ENCODE results near the gene TBRG1.

The TBRG1 gene

DNA sequence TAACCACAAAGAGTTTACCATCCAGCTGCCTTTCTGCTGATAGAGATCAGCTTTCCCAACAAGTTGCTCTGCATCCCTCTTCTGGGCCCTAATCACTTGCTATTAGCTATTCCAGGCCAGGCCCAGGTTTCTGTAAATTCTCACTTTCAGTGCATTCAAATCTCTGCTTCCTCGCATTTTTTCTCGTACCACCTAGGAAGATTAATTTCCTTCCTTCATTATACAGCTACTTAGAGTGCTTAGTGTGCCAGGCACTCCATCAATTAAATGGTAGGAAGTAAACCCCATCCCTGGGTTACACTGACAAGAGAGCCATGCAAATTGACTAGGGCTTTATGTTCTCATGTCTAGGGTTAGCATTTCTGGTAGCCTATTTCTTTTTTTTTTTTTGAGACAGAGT, 41.2 kb downstream of the TBRG1 start:
- DNase-seq: no peak

DNA sequence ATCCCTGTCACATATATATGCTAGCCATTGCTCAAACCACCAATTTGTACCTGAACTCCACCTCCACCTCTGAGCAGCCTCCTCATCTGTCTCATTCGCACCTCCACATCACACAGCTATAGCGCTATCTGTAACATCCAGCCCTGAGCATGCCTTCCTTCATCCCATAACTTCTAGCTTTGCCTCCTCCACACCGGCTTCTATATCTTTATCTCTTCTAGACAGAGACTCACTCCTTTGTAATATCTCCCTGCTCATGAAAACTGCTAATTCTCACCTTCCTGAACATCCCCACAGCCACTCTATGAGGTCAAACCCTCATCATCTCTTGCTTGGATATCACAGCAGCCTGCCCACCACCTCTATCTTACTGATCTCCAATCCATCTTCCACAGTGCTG, 44.9 kb downstream of the TBRG1 start:
- no peak for DNase-seq

DNA sequence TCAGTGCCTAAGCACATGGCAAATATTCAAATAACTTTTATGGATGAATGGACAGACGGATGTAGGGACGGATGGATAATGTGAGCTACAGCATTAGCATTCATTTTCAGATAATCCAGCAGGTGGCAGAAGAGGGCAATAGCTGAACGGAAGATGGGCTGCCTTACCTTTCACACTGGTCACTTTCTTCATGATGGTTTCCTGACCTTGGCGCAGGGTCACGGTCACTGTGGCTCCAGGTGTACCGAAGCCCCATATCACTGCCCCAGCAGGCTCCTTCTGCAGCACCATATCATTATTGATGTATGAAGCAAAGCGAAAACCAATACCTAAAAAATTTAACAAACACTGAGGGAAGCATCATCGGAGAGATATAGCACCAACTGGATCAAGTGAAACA, 46.5 kb downstream of the TBRG1 start:
- peak; percentile 72 for DNase-seq

DNA sequence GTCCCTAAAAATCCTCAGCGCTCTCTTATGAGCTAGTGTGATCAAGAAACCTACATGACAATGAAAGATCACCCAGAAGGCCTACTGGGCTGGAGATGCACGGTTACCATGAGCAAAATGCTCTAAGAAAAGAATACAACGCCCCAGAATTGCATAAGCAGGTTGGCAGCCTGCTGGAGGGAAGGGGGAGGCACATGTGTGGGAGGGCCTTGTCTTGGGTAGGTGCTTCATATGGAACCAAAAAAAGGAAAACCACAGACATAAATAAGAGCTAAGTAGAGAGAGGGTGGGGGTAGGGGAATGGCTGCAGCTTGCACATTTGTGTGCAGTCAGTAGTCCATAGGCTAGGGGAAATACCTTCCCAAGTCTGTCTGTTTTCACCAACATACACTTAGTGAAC, 48.1 kb downstream of the TBRG1 start:
- DNase-seq: no peak

DNA sequence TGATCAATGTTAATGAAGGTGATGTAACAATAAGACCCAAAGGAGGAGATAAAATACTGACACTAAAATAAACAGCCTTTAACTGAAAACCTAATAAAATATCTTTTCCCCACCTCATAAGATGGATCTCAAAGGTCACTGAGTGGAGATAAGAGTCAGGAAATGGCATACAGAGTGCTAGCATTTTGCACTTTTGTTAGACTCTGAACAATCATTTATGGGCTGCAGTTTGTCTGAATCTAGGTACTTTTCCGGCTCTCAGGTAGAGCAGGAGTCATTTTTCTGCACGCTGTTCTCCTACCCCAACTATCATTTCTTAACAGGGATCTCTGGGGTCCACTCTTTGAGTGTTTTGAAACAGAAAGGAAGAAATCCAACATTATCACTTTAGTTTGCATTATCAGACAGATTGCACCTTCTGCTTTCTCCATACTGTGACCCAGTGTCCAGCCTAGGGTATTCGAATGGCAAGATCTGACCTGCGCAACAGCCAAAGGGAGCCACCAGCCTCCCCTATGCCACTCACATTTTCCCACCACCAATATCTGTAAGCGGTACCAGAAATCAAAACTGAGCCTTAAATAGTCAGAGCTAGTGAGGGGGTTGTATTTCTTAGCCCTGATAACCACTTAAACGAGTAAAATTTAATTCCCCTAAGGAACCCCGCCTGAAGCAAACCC, 50.0 kb downstream of the TBRG1 start:
- no peak for DNase-seq

DNA sequence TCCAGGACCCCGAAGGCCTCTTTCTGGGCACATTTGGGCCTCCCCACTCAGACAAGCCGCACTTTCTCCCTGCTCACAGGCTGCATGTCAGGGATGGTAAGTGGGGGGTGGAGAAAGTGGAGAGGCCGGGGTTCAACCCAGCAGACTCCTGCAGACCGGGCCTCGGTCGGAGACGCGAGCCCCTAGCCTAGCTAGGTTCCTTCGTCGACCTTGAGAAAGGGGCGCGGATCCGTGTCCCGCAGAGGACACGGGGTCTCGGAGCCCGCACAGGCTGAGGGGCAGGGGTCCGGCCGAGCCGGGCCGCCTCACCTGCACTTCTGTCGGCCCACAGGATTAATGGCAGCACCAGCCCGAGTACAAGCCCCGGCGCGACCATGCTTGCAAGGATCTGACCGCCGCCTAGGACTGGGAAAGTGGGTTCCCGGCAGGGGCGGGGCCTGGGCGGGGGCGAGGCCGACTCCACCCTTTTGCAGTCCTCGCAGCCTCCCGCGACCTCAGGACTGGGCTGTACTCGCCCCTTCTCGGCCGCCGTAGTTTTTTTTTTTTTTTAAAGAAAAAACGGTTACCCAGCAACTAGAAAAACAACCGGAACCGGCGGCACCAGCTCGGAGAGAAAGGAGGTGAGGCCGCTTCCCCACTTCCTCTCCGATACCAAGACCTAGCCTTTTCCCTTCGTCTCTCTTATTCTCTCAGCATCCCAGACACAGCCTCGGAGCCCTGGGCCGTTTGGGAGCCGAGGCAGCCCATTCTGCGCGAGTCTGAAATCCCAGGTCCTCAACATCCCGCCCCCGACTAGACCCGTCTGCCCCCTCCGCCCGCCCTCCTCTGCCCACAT, 50.9 kb downstream of the TBRG1 start, which contains the start of the genes SIAE and SPA17:
Gene SIAE, minus strand, starts transcription at position 407 of the 835 bp plus-strand sequence. Its CDS starts 31 bp downstream, at position 376.
Gene SPA17, plus strand, starts transcription at position 572 of the 835 bp plus-strand sequence. CDS start 1,361 bp downstream, outside the sequence.
- peak; percentile 92 for DNase-seq

DNA sequence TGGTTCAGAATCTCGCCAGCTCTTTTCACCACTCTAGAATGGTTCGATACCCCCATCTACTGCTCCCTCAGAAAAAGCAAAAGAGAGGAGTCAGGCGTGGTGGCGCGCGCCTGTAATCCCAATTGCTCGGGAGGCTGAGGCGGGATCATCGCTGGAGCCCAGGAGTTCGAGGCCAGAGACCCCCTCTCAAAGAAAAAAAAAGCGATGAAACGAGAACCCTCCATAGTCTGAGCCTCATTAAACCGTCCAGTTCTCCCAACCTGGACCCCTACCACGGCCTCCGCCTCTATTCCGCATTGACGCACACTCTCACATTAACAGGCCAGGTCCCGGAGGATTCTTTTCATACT, 51.5 kb downstream of the TBRG1 start:
- no peak for DNase-seq

DNA sequence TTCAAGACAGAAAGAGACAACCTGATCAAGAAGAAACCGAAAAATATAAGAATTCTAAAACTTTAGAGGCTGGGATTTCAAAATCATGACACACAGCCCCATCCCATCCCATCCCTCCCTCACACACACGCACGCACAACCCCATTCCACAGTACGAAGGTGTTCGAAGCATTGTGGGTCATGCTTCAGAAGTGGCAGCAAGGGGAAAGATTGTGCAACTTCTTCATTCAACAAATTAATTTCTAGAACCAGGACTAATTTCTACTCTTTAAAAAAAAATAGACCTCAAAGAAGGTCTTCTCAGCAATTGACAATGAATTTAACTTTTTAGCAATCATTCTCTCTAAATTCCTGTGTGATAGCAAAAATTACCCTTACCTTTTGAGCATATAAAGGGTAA, 51.9 kb downstream of the TBRG1 start:
- no peak for DNase-seq

DNA sequence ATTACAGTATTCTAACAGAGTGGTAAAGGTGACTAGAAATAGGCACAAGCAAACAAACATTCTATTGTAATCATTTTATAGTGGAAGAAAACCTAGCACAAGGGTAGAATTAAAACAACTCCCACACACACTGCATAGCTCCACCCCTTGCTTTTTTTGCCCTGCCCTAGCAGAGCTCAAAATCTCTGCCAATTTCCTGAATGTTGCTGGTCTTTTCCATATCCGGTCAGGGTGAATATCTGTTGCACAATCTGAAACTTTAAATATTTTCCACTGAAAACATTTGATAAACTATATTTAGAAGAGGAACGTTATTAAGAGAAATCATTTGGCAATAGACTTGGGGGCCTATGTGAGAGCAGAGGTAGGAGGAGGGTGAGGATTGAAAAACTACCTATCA, 53.7 kb downstream of the TBRG1 start:
- DNase-seq: no peak

DNA sequence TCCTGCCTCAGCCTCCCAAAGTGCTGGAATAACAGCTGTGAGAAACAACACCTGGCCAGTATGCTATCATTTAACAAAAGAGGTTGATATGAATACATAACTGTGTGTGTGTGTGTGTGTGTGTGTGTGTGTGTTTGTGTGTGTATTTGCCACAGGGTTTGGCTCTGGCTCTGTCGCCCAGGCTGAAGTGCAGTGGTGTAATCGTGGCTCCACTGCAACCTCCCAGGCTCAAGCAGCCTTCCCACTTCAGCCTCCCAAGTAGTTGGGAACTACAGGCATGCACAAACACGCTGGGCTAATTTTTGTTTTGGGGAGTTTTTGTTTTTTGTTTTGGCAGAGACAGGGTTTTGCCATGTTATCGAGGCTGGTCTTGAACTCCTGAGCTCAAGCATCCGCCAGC, 55.8 kb downstream of the TBRG1 start:
- DNase-seq: no peak

DNA sequence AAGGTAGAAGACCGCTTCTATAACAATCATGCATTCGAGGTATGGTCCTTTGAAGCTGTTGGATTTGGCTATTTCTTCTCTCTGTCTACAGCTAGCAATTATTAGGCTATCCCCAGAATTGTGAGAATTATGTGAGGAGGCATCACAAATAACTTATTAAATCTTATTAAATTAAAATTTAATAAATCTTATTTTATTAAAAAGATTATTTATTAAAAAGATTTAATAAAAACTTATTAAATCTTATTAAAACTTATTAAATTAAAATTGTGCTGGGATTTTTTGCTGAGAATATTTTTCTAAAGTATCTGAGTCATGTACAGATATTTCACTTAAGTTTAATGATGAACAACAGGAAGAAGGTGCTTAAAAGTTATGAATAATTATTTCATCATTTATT, 58.8 kb downstream of the TBRG1 start:
- DNase-seq: no peak

DNA sequence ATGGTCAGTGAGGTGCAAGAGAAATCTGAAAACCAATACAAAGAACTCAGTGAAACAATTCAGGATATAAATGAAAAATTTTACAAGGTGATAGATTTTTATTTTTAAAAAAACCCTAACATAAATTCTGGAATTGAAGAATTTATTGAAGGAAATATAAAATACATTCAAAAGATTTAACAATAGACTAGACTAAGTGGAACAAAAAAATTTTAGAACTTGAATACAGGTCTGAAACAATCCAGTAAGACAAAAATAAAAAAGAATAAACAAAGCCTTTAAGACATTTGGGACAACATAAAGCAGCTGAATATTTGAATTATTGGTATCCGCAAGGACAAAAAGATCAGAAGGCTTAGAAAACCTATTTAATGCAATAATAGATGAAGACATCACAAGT, 59.8 kb downstream of the TBRG1 start:
- DNase-seq: no peak

All from activated CD8-positive, alpha-beta memory T cell treated with anti-CD3 and anti-CD28 coated beads for 24 hours (primary cell).